Right ventricle myocardium superior (tissue), 1 donor: Measurements from ENCODE around the gene SMYD3. TPM values are rescaled to one million over a fixed set of nuclear protein-coding genes. Genes with fewer than 3 reads are reported as not detected.

Experiments used
- ATAC-seq: fragments of 200-7000 bp; cut with Tn5 transposase; one replicate; pipeline ENCODE4 v1.9.1; 2020; ENCODE audit warnings: mild to moderate bottlenecking; ENCODE audit not compliant: poor library complexity
- DNase-seq: peaks from one replicate; pipeline ENCODE4 v3.0.0-alpha.2; 2020
- intact Hi-C: fragments of 100-400 bp; cut with DNase I; formaldehyde crosslinking; loops from one replicate; pipeline ENCODE4 v1.11.2; 2022
- total RNA-seq: library from RNA; stranded (reverse); fragmentation: NEBNext Ultra II Directional; extraction: Animal tissue kit (Norgen Biotek cat#: 25700); gene quantifications from one replicate; pipeline ENCODE4 v1.2.1, GENCODE V29; 2021
- donor health status: DM: no; HTN: yes; CAD: no; lungs with severe emphysema.

SMYD3 gene
- total RNA-seq, 1 donor from 2014 or later: 9.4 TPM

DNA sequence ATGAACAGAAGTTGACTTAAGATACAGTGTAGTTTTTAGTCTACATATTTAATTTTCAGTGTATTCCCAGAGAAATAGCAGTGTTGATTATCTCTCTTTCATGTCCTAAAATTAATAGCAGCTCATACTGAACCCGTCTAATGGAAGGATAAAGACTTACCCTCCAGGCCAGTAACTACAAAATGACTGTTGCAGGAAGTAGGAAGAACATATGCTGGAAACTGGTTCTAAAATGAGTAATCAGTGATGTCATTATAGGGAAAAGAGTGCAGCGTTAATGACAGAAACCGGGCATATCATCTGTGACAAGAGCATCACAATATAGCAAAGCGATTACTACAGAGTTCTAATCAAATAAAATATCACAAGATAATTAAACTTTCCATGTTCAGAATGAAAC is 385.5 kb downstream of the SMYD3 start:
- no peak for ATAC-seq
- no peak for DNase-seq
- intact Hi-C loops: no loop called here

DNA sequence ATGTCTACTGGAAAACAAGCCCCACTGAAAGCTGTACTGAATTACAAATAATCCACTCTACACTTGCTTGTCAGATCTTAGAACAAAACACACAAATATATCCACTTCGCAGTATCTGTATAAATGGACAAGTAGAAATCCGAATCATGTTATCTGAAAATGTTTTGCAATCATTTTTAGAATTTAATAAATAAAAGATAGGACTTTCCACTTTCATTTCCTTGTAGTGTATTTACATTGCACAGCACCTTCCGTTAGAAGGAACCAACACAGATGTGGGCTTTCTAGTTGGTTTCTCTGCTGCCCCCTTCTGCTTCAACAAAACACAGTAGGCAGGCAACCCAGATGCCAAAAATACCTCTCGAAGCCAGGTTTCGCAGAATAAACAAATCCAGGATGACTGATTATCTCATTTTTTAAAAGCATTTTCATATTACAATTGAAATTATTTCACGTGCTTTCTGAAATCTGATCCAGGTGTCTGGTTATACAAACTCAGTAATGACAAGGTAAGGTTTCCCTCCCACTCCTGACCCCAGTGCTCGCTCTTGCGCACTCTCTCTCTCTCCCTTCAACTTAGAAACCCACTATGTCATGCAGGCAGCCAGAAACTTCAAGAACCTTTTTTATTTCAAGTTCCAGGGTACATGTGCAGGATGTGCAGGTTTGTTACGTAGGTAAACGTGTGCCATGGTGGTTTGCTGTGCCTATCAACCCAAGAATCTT is 389.9 kb downstream of the SMYD3 start:
- intact Hi-C loops: no loop called here
- ATAC-seq (peak; percentile 73), DNase-seq (no peak)

DNA sequence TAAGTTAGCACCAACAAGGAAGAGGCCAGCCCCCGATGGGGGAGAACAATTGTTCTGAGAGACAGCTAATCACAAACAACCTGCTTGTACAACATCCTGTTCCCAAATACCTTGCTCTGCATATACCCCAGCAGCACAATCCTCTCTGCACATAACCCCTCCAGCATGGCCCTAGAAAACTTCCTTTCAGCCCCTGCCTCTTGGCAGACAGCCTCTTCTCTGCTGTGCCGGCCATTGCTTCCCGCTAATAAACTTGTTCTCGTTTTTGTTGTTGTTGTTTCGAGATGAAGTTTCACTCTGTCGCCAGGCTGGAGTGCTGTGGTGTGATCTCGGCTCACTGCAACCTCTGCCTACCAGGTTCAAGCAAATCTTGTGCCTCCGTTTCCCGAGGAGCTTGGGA is 392.7 kb downstream of the SMYD3 start:
- intact Hi-C loops: no loop called here
- ATAC-seq (no peak), DNase-seq (no peak)

DNA sequence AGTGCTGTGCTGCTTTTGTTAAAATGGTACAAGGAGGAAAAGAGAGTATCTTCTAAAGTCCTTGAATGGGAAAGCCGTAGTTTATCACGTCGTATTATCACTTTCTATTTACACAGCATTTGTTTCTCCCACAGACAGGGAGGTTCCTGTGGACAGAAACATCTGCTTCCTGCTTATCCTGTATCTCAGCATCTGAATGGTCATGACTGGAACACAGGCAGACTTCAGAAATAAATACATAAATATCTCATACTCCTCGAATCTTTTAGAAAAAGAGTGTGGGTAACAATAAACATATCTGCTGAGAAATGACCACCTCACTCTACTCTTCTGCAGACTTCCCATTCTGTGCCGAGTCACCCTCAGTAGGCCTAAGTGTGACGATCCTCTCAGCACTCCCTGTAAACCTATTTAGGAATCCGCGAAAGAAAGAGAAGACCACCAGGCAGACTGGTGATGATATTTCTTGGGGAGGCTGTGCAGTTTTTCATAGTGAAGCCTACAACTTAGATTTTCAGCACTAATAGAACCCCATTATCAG is 393.5 kb downstream of the SMYD3 start:
- no peak for DNase-seq
- ATAC-seq: no peak
- intact Hi-C loops: no loop called here

DNA sequence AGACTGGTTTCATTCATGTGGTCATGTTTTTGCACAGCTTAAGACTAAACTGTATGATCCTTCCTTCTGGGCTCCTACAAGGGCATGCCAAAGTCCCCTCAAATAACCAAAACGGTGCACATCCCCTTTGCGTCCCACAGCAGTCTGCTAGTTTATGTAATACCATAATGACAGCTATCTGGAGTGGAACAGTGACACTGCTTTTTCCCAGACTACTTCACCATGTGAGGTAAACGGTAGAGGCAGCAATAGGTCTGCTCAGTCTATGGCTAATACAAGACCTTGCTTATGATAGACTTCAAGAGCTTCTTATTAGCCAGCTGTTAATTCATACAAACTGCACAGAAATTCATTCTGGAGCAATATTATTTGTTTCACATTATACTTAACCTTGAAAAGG is 395.5 kb downstream of the SMYD3 start:
- intact Hi-C loops: no loop called here
- ATAC-seq (no peak), DNase-seq (no peak)

DNA sequence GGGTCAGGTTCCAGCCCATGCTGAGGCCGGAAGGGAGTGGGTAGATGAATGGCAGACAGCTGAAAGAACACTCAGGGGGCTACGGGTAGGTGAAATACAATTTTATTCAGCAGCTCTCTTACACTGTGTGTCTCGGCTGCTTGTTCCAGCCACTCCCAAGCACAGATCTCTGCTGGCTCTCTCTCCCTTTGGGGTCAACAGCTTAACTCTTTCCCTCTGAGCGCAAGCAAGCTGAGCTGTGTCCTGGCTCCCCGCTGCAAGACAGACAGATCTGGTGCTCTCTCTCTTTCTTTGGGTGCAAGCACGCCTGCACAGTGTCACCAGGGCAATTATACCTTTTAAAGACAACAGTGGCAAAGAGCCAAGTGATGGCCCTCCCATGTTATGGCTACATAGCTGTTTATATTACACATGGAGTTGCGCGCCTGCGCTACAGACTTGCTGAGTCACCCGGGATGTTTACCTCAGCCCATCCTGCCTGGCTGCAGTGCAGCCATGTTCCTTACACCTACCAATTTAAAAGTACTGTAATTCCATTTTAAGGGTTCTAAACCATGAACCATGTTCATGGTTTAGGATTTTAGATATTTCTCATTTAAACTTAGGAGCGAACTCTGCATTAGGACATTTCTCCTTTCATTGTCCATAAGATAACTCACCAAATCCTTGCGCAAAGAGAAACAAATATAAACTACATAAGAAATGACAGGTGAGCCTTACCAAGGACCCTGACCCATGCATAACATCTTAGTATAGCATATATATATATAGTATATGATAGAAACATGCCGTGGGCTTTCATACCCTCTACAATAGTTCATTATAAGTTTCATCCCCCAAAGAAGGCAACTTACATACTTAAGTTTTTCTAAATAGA is 396.5 kb downstream of the SMYD3 start:
- ATAC-seq (no peak), DNase-seq (no peak)
- intact Hi-C loops: no loop called here

DNA sequence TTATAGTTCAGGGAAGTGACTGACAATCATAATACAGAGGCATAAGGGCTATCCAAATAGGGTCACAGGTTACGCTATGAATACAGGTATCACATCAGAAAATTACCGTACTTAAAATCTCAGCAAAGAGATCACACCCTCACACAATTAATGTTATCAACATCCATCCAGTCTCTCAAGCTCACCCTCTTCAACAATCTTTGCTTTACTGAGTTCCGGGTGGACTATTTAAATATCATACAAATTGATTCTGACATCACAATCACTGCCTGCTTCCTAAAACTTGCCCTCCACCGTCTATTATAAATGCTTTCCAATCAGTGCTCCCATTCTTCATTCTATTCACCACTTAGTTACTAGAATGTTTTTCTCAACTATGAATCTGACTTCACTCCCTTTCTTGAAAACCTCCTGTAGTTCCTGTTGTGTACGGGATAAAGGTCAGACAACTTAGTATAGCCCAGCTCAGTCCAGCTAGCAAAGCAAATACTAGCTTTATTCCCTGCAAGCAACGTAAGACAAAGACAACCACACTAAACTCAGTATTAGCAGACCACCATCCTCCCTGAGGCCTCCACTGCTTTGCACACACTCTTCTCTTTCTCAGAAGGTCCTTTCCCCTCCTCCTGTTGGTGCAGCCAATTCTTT is 398.7 kb downstream of the SMYD3 start:
- DNase-seq (no peak), ATAC-seq (no peak)
- intact Hi-C loops: no loop called here

DNA sequence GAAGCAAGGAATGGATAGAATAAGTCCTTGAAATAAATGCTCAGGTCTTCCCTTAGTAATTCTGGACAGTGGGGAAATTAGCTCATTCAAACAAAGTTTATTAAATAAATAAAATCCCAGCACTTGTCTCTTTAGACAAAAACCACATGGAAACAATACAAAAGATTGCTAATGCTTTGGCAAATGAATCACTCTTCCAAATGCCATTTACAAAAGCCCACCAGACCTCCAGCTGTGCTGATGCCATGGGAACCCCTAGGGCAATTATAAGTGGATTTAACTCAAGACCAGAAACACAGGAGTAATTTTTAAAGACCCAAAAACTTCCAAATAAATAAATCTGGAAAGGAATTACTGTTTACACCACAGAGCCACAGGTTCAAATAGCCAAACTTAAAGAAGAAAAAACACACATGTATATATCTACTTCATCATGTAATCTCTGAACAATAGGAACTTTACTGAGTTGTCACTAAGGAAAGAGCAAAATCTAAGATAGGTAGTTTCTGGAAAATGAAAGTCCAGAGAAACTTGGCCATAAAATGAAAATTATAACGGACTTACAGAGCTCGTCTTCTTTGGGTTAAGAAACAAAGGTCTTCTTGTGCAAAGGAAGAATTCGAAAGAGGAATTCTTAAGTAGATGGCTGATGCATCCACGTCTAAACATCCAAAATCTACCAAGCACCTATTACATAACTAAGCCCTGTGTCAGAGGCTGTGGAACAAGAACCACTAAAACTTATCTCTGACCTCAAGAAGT is 399.4 kb downstream of the SMYD3 start:
- DNase-seq (no peak), ATAC-seq (no peak)
- intact Hi-C loops: no loop called here

DNA sequence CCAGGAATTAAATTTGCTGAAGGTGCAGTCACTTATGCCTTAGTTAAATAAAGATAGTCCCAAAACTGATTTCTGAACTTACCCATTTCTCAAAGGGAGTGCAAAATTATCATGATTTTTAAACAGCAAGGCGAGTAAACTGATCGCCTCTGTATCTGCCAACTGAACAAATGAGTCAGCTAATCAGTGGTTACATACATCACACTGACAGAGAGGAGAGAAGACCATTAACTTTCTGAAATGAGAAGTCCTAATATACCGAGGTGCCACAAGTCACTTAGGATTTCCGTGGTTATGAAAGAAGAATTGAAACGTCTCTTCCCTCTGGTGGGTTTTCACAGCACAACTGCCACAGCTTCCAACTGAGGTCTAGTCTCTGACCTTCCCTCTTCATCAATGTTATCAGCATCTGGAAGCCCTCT is 400.7 kb downstream of the SMYD3 start:
- ATAC-seq: no peak

DNA sequence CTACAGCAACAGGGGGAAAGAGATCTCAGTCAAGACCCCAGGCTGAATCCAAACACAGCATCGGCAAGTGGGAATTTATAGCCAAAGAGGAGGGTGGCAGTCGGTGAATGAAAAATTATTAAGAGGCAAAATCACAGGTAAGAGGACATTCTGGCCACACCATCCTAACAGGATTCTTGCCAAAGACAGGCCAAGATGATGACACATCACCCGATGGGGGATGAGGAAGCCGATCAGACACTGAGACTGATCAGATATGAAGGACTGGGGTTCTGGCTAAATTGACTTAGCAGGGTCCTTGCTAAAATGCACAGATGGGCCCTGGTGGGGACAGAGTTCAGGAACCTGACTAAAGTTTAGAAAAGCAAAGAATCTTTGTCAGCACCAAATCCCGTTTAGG is 402.2 kb downstream of the SMYD3 start:
- ATAC-seq (no peak), DNase-seq (no peak)
- intact Hi-C loops: no loop called here

More for the DNA sequence above, 400.7 kb downstream of the SMYD3 start:
- DNase-seq: no peak
- intact Hi-C loops: no loop called here

DNA sequence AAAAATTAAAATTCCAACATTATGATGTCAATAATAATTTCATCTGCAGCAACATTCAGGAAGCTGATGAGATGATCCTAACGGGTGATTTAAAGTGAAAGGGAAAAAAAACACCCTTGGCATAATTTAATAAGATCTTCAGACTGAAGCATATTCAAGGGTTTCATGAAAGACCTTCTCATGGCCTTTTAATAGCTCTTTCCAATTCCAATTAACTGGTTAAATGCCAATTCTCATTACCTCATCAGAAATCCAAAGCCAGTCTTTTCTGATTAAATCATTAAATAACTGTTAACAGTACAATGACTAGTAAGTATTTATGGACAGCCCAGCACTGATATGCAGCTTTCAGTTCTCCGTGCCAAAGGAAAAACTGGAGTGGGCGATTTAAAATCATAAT is 407.5 kb downstream of the SMYD3 start:
- intact Hi-C loops: no loop called here
- DNase-seq (no peak), ATAC-seq (no peak)

DNA sequence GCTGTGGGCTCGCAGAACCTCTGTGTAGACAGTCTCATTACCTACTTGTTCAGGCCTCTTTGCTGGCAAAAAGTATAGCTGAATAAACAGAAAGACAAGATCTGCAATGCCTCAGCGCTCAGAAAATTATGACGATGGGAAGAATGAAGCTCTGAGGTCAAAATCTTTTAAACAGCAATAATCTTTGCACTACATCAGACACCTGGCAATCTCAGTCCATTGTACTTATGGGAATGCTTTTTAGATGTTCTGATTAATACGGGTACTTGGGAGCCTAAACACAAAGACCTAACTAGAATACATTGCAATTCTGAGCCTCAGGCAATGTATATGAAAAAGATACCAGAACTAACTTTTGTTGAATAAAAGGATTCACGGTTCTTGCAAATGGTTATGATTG is 410.7 kb downstream of the SMYD3 start:
- ATAC-seq (no peak), DNase-seq (no peak)
- intact Hi-C loops: no loop called here

DNA sequence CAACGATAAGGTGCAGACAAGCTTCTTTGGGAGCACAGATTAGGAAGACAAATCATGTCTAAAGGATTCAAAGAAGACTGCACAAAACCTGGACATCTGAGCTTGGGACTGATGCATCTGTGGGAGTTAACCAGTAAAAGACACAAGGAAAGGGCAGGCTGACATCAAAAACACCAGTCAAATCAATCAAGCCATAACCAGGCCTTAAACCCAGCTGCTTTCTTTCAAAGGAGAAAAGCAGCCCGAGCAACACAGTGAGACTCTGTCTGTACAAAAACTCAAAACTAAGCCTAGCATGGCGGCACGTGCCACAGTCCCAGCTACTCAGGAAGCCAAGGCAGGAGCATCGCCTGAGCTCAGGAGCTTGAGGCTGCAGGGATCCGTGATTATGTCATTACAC is 411.6 kb downstream of the SMYD3 start:
- ATAC-seq (no peak), DNase-seq (no peak)
- intact Hi-C loops: no loop called here

DNA sequence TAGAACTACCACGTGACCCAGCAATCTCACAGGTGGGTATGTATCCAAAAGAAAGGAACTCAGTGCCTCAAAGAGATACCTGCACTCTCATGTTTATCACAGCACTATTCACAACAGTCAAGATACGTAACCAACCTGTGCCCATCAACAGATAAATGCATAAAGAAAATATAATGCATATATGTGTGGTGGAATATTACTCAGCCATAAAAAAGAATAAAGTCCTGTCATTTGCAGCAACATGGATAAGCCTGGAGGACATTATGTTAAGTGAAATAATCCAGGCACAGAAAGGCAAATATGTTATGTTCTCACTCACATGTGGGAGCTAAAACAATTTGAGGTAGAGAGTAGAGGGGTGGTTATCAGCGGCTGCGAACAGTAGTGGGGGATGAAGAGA is 413.8 kb downstream of the SMYD3 start:
- intact Hi-C loops: no loop called here
- ATAC-seq: no peak
- DNase-seq: no peak

DNA sequence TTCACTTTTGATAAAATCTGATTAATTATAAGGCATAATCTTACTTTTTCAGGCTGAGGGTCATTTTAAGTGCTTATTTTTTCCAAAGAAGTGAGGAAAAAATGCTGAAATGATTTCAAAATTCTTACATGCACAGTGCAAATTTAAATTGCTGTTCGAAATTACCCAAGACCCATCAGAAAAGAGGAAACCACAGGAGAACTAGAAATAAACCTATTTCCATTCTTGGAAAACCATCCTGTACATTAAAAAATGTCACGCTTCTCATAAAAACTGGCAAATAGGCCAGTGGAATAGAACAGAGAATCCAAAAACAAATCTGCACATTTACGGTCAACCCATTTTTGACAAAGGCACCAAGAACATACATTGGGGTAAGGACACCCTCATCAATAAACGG is 414.9 kb downstream of the SMYD3 start:
- no peak for ATAC-seq
- intact Hi-C loops: no loop called here
- DNase-seq: no peak

DNA sequence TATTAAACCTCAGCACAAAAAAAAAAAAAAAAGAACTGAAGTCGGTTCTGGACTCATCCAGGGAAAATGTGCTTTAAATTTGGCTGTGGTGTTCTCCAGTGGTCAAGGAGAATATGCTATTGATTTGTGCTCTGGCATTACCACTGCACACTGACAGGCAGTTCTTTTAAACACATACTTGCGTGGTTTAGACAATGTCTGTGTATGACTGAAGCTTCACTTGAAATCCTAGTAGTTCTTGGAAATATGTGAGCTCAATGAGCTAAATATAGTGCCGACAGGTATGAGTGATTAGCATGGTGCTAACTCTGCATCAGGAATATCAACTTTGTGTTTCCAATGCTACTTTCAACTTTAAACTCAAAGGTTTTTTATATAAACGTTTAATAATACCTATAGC is 415.6 kb downstream of the SMYD3 start:
- ATAC-seq: no peak
- DNase-seq: no peak
- intact Hi-C loops: no loop called here

DNA sequence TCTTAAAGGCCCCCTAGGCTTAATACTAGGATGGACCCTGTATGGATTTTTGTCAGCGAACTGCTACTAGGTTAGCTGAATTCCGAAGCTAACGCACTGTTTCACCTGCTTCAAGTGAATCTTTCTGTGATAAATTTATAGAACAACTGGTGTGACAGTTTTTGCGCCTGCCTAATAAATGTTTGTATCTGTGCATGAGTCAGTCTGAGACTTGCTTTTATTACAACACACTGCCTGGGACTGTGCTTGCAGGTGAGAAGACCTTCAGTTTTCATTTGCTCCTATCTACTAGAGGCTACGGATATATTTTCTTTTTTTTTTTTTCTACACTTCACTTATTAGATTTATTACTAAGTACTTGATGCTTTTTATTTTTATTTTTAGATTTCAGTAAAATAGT is 420.9 kb downstream of the SMYD3 start:
- no peak for ATAC-seq
- no peak for DNase-seq
- intact Hi-C loops: no loop called here

DNA sequence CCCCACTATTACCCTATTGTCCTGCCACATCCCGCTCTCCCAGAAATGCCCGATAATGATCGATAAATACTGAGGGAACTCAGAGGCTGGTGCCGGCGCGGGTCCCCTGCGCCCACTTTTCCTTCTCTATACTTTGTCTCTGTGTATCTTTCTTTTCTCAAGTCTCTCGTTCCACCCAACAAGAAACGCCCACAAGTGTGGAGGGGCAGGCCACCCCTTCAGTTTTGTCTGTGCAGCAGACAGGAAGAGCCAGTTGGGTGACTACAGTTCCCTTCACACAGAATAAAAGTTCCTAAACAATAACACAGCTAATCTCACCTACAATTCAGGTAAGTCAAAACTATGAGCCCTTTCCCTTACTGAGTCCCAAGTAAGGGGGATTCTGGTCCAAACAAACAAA is 423.7 kb downstream of the SMYD3 start:
- DNase-seq (no peak), ATAC-seq (no peak)
- intact Hi-C loops: no loop called here
